NCI-H128 (cell line): Measurements from ENCODE around the gene EP400.

Experiments used
- DNase-seq: peaks from one replicate; lab custom pipeline; 2025; ENCODE audit not compliant: unreplicated experiment; lab: John Stamatoyannopoulos, UW

EP400 gene

GRCh38 chr12:131949431-131950181 lies at the start of gene EP400:
Gene EP400, plus strand, starts transcription at chr12:131949942. Its CDS starts 10,678 bp downstream, at chr12:131960620.
- DNase-seq, result peak; percentile 69

GRCh38 chr12:131900397-131900796 lies 49.3 kb upstream of the EP400 start:
- DNase-seq, result no peak

GRCh38 chr12:131901431-131902331 lies 48.1 kb upstream of the EP400 start:
- DNase-seq, result no peak

DNA sequence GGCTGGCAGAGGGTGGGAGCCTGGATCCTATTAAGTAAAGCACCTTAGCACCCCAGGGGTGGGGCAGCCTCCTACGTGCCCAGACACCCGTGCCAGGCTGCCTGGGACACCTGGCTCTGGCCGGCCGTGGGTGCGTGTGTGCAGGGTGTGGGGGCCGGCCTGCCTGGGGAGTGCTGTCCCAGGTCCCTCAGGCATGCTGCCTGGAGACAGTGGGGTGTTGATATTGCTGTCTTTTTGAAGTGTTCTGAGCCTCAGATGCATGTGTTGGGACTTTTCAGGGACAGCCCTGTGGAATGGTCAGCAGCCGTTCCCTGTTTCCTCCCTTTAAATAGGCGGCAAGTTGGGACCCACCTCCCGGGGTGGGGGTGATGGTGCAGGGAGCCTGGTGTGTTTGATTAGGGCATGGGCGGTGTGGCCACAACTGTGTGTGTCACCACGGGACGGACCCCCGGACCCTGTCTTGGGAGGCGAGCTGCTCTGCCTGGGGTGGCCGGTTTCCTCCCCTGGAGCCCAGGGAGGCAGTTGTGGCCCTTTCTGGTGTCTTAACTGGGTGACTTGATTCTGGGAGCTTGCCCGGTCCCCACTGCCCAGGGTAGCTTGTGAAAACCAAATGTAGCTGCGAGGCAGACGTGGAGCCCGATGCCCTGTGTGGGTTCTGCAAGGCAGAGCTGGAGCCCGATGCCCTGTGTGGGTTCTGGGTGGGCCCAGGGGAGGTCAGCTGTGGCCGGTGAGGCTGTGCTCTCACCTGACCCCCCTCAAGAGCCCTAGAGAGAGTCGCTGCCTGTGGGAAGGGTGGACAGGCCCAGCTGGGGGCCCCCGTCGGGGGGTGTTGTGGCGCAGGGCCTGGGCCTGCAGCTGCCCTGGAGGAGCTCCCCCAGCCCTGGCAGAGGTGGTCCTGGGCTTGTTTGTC lies 47.2 kb upstream of the EP400 start:
- DNase-seq, result no peak

DNA sequence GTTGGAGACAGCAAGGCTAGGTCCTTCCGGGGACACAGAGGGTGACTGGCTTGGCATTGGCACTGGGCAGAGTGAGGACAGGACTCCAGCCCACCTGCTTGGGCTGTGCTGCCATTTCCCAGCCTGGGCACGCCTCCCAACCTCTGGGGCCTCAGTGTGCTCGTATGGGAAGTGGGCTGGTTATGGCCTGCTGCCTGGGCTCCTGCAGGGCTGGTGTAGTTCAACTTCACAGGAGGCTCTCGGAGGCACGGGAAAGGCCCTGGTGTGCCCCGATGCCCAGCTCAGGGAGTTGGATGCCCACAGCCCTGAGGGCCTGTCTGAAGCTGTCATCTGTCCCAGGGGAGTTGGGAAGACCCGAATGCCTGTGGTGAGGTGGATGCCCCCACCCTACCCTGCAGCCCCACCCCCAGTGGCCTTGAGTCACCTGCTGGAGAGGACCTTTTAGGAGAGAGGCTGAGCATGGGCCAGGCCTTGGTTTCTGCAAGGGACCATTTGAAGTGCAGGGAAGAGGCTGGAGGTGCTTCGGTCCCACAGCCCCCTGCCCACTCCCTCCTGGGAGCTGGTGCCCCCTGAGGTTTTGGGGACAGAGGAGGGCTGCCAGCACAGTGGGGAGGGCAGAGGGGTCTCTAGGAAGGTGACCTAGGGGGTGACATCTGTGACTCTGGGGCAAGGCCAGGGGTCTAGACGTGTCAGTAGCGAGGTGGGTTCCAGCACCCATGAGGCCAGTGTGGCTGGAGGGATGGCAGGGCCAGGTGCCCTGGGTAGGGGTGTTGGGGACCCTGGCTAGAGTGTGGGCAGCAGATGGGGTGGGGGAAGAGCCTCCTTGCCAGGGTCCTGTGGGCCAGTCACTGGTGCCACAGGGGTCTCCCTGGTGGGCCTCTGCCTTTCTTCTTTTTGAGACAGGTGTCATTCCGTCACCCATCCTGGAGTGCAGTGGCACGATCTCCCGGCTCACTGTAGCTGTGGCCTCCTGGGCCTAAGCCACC lies 46.2 kb upstream of the EP400 start:
- no peak for DNase-seq

GRCh38 chr12:131904346-131904745 lies 45.4 kb upstream of the EP400 start:
- no peak for DNase-seq

GRCh38 chr12:131905081-131905629 lies 44.6 kb upstream of the EP400 start:
- no peak for DNase-seq

DNA sequence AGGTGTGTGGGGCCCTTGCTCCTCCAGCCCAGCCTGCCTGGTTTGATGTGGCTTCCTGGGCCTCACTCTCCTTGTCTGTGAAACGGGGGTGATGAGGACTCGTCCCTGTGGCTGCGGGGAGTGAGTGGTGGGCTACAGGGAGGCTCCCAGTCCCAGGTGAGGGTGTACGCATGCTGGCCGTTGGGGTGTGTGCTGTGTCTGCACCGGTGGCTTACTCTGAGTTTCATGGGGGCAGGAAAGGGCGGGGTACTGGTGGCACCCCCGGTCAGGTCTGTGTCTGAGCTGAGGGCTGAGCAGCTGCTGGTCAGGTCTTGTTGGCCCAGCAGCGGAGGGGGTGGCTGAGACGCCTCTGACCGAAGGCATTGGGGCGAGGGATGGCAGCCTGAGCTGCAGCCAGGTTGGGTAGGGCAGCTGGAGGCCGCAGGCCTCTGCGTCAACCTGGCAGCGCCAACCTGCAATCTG lies 44.1 kb upstream of the EP400 start:
- DNase-seq, result no peak

DNA sequence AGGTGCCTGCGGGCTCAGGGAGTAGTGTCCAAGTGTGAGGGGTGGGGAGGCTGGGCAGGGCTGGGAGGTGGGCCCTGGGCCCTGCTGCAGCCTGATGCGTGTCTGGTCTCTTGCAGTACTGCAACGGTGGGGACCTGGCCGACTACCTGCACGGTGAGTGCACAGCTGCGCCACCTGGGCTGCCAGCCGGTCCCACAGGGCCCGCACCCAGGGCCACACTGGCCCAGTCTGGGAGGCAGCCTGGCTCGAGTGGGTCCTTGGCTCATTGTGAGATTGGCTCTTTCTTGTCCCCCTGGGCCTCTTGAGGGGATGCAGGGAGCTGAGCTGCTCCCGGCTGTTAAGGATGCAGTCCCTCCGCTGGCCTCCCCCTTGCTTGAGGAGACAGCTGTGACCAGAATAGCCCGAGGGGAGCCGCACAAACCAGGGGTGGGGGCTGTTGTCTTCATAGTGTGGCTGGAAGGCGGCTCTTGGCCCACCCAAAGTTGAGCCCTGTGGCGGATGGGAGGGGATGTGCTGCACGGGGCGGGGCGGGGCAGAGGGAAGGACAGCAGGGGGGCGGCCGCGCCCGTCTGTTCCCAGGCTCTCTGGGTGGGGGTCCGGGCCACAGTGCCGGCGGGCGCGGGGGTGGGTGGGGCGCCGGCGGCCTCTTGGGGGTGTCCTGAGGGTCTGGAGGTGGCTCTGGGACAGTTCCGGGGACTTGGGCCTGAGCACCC lies 42.2 kb upstream of the EP400 start:
- no peak for DNase-seq

GRCh38 chr12:131908092-131909080 lies 41.4 kb upstream of the EP400 start:
- no peak for DNase-seq

DNA sequence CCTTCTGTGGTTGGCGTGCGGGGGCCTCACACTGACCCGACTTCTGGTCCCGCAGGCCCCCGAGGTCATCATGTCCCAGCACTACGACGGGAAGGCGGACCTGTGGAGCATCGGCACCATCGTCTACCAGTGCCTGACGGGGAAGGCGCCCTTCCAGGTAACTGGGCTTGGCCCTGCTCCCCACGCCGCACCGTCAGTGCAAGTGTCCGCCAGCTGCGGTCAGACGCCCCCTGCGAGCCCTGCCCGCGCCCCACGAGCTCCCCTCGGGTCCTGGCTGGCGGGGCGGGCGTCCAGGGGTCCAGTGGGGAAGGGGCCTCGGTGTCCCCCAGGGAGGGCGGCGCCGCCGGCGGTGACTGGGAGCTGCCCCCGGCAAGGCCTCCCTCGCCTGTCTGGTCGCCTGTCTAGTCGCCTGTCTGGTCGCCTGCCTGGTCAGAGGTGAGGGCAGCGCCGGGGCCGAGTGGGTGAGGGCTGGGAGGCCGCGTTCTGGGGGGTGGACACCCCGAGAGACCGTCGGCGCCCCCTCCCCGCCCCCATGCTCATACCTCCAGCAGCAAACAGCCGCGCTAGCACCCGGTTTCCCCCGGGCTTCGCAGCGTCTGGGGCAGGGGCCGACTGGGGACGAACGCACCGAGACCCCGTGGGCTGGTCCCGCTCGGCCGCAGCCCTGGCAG lies 40.5 kb upstream of the EP400 start:
- DNase-seq, result no peak

GRCh38 chr12:131909752-131910219 lies 40.0 kb upstream of the EP400 start:
- no peak for DNase-seq

- DNase-seq, result no peak
Observed at GRCh38 chr12:131910302-131911027, 39.3 kb upstream of the EP400 start.

GRCh38 chr12:131911028-131911650 lies 38.6 kb upstream of the EP400 start:
- no peak for DNase-seq

DNA sequence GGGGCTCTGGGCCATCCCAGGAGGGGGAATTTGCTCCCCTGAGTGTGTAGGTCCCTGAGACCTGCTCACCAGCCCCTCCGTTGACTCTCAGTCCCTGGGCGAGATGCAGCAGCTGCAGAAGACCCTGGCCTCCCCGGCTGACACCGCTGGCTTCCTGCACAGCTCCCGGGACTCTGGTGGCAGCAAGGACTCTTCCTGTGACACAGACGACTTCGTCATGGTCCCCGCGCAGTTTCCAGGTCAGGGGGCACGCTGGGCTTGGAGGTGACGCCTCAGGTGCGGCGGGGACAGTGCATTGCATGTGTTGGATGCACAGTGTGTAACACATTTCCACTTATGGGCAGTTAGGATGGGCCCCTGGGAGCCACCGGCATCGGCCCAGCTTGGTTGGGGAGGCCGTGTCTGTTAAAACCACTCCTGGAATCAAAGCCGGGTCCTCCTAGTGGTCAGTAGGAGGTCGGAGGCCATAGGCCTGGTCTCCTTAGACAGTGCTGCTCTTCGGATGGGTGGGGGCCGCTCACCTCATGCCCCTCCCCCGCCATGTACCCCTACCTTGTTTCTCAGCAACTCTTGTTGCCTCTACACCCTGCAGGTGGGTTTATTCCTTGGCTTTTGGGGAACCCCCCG lies 37.8 kb upstream of the EP400 start:
- DNase-seq, result no peak
